HFF-Myc (cell line): ENCODE data around the gene SOX13.

Experiments used
- DNase-seq: peaks from one replicate; pipeline ENCODE4 v3.0.0-alpha.2; 2011; ENCODE audit warnings: low read depth; ENCODE audit errors: extremely low read depth
- H3K4me3 ChIP-seq: replicated peaks from 2 replicates; pipeline ENCODE4 v1.5.1; 2011; ENCODE audit warnings: low read depth, mild to moderate bottlenecking, control low read depth, low read length
- CTCF ChIP-seq: IDR thresholded peaks from 2 replicates; pipeline ENCODE4 v1.5.1; 2012; ENCODE audit warnings: mild to moderate bottlenecking, low read depth, low read length, control low read depth; ENCODE audit errors: missing control alignments

The SOX13 gene

GRCh38 chr1:204033306-204033705 is 39.6 kb upstream of the SOX13 start:
- H3K4me3 ChIP-seq, result no peak overlapping the region
- TF ChIP-seq CTCF, result no peak
- DNase-seq, result no peak

- no peak for DNase-seq
- TF ChIP-seq CTCF, result no peak
- no peak overlapping the region for H3K4me3 ChIP-seq
Observed at GRCh38 chr1:204036882-204037655, 35.8 kb upstream of the SOX13 start.

- no peak for TF ChIP-seq CTCF
- no peak for DNase-seq
- no peak overlapping the region for H3K4me3 ChIP-seq
Observed at GRCh38 chr1:204041232-204041767, 31.6 kb upstream of the SOX13 start.

- no peak for TF ChIP-seq CTCF
- H3K4me3 ChIP-seq, result no peak overlapping the region
- DNase-seq, result no peak
Observed at GRCh38 chr1:204041803-204042505, 31.0 kb upstream of the SOX13 start.

GRCh38 chr1:204042516-204042915 is 30.4 kb upstream of the SOX13 start:
- no peak for TF ChIP-seq CTCF
- H3K4me3 ChIP-seq, result no peak overlapping the region
- DNase-seq, result no peak

GRCh38 chr1:204043680-204044079 is 29.2 kb upstream of the SOX13 start:
- TF ChIP-seq CTCF, result no peak
- no peak for DNase-seq
- H3K4me3 ChIP-seq, result no peak overlapping the region
